NCI-H1694 (cell line): Measurements from ENCODE around the gene CST1.
"Not testable (repeated sequence)": the region's sequence is repeated elsewhere in the genome, so short reads cannot be mapped to it uniquely, and the experiment has no call there.

Experiments used
- DNase-seq: peaks from one replicate; lab custom pipeline; 2025; lab: John Stamatoyannopoulos, UW

Gene CST1, protein sequence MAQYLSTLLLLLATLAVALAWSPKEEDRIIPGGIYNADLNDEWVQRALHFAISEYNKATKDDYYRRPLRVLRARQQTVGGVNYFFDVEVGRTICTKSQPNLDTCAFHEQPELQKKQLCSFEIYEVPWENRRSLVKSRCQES

DNA sequence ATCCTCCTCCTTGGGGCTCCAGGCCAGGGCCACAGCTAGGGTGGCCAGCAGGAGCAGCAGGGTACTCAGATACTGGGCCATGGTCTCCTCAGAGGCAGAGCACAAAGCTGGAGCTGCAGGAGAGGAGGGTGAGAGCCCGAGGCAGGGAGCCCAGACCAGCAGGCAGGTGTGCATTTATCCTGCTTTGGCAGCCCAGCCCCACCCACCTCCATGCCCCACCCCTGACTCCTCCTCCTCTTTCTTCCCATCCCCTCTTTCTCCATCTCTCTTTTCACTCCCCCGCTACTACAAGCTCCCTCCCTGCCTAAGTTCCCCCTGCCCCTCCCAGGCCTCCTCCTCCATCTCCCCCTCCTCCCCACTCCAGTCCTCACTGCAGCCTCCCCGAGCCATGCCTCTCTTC is at the start of gene CST1:
TSS of gene CST1 (minus strand) at position 150 of the 400 bp plus-strand sequence. CDS start at position 81, 69 bp downstream.
- DNase-seq: not testable (repeated sequence)

DNA sequence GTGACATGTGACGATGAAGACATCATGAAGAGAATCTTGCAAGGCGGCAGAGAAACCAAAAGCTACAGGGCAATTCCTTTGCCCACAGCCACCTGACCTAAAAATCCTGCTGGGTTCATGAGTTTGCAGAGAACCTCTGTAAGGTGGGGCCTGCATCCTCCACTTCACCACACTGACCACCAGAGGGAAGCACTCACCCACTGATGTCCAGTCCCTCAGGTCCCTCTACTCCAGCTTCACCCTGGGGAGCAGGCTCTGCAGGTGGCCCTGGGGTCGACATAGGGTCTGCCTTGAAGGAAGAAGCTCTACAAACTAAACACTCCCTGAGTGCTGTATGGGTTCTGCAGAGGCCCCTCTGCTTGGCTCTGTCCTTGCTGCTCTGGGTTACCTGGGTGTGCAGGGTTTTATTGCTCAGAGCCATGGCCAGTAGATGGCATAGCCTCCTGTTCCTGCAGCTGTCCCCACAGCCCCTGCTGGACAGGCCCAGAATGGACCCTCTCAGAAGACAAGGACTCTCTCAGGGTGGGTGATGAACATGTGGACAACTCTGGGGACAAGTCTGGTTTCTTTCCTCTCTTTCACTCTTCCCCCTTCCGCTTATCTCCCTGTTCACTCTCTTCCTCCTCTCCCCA is 48.6 kb upstream of the CST1 start:
- DNase-seq: peak; percentile 6

DNA sequence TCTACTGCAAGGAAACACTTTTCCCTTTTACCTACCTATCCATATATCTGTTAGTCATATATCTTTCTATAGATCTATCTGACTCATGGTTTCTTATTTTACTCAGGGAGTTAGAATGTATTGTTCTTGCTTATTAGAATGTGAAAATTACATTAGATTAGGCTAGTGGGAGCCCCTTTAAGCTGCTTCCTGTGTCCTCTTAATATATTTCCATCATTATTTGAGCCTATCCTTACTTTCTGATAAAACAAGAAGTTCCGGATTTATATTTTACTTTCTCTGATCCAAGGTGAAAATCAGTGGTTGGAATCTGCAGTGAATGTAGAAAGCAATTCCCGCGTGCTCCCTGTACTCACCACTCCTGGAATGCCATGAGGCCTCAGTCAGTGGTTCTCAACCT is 44.8 kb upstream of the CST1 start:
- DNase-seq: no peak

DNA sequence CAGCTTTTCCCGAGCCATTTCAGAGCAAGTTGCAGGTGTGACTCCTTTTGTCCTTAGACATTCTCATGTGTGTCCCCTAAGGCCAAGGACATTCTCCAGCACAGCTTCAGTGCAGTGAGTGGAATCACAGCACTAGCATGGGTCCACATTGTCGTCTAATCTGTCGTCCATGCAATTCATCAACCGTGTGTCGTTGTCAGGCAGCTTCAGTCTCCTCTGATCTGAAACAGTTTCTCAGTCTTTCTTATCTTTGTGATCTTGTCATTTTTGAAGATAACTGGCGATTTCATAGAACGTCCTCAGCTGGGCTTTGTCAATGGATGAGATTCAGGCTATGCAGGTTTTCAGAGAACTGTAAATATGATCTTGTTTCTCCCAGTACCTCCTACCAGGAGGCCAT is 44.1 kb upstream of the CST1 start:
- no peak for DNase-seq

DNA sequence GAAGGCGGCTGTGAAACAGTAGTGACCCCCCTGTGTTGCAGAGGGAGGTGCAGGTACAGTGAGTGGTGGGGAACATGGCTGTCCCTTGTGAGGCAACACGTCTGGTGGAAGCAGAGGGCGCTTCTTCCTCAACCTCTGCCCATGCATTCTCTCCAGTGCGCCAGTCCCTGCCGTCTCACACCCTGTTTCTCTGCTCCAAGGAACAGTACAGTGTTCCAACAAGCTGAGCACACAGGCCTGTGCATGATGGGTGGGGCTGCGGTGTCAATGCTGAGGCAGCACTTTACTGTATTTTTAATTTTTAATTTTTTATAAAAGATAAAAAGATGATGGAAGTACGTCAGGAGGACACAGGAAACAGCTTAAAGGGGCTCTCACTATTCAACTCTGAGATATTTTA is 43.3 kb upstream of the CST1 start:
- DNase-seq: no peak

DNA sequence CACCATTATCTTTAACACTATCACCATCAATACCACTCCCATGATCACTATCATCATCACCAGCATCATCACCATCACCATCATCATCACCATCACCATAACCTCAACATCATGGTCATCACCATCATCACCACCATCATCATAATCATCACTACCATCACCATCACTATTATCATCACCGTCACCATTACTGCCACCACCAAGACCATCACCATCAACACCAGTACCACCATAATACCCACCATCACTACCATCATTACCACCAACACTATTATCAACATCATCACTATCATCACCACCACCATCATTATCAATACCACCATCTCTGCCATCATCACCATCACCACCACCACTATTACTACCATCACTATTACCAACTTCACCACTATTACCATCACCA is 32.7 kb upstream of the CST1 start:
- no peak for DNase-seq

DNA sequence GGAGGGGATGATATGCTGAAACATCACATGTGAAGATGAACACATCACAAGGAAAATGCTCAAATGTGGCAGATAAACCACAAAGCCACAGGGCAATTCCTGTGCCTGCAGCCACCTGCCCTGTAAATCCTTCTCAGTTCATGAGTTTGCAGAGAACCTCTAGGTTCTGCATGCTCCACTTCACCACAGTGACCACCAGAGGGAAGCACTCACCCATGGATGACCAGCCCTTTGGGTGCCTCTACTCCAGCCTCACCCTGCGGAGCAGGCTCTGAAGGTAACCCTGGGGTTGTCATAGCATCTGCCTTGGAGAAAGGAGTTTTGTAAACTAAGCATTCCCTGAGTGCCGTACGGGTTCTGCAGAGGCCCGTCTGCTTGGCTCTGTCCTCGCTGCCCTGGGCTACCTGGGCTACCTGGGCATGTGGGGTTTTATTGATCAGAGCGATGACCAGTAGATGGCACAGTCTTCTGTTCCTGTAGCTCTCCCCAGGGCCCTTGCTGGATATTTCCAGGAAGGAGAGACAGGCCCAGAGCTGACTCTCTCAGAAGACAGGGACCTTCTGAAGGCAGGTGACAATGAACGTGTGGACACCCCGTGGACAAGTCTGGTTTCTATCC is 31.7 kb upstream of the CST1 start:
- peak; percentile 40 for DNase-seq

DNA sequence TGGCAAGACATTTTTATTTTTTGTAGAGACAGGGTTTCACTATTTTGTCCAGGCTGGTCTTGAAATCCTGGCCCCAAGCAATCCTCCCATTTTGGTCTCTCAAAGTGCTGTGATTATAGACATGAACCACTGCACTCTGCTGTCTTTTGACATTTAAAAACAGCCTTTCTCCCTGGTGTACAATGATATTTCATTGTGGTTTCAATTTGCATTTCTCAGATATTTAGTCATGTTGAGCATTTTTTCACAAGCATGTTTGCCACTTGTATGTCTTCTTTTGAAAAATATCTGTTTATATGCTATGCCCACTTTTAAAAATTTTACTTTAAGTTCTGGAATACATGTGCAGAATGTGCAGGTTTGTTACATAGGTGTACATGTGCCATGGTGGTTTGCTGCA is 27.9 kb upstream of the CST1 start:
- DNase-seq: not testable (repeated sequence)

DNA sequence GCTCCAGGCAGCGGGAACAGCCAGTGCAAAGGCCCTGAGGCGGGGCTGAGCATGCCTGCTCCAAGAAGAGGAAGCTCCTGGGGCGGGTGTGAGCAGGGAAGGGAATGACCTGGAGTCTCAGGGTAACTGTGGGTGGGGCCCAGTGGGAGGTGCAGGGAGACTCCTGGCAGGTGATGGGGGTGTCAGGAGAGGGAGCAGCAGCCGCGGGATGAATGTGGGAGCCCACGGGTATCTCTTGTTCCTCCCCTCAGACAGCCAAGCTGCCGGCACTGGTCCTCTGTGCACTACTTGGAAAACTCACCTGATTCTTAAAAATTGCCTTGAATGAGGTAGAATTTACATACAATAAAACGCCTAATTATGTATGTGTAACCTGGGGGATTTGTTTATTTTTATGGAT is 26.6 kb upstream of the CST1 start:
- not testable (repeated sequence) for DNase-seq

DNA sequence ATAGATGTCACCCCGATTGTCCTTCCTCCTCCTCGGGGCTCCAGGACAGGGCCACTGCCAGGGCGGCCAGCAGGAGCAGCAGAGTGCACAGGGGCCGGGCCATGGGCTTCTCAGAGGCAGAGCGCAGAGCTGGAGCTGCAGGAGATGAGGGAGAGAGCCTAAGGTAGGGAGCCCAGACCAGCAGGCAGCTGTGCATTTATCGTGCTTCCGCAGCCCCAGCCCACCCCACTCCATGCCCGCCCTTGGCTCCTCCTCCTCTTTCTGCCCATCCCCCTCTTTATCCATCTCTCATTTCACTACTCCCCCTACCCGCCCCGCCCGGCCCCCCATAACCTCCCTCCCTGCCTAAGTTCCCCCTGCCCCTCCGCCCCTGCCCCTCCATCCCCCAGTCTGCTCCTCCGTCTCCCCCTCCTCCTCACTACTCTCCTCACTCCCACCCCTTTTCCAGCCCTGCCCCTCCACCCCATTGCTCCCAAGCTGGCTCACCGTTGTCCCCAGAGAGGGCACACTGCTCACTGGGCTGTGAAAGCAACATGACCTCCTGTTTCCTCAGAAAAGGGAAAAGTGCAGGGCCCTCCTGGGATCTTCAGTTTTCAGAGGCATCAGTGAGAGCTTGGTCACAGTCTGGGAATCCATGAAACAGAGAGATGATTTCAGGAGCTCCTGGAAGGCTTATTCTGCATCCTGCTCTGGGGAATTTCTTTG is 25.5 kb upstream of the CST1 start:
- DNase-seq: peak; percentile 2

DNA sequence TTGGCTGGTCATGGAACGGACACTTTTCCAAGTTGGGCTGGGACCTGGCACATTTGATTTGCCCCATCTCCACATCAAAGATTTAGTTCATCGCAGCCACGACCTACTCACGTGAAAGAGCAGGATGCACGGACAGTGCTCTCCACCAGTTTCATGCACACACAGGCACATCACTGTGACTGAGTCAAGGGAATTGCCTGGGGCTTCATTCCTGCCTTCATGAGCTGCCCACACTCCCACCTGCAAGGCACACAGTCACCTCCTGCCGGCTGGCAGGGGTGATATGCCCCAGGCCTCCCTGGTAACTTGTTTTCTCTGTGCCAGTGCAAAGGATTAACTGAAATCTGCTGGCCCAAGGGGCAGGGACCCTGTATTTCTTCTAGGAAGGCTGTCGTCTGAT is 23.3 kb upstream of the CST1 start:
- no peak for DNase-seq

DNA sequence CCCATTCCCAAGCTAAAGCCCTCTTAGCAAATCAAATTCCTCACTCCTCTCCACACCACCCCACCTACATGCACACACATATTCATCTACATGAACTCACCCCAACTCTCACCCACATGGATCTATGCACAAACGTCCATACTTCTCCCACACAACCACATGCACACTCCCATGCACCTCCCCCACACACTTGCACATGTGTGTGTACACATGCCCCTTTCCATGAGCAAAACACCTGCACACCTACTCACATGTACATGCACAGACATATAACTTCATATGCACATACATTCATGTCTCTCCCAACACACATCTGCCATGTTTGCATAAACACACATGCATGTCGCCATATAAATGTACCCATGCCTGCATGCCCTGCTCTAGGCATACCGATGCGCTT is 22.8 kb upstream of the CST1 start:
- no peak for DNase-seq

DNA sequence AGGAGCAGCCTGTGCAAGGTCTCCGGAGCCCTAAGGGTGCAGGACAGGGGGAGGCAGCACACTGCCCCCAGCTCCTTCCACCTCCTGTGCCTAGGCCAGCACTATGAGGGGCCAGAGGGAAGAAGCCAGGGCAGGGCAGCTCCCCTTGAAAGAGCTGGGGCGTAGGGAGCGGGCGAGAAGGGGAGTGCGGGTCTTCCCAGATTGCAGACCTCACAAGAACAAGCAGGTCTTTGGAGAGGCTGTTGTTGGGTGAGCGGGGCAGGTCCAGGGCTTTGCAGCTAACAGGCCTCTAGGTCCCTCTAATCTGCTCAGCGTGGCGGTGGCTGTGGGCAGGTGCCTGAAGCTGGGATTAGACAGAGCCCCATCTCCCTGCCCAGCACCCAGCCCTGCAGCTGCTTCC is 22.4 kb upstream of the CST1 start:
- no peak for DNase-seq

DNA sequence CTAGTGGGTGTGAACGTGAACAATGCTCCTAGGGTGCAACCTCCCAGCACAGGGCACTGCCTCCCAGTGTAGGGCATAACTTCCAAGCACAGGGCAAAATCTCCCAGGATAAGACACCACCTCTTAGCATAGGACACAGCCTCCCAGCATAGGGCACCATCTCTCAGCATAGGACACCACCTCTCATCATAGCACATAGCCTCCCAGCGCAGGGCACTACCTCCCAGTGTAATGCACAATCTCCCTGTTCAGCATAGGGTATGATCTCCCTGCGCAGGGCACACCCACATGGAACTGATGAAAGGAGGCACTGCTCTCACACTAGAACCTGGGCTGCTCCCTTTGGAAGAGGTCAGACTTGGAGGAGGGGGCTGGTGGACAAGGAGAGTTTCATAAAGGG is 21.3 kb upstream of the CST1 start:
- no peak for DNase-seq

DNA sequence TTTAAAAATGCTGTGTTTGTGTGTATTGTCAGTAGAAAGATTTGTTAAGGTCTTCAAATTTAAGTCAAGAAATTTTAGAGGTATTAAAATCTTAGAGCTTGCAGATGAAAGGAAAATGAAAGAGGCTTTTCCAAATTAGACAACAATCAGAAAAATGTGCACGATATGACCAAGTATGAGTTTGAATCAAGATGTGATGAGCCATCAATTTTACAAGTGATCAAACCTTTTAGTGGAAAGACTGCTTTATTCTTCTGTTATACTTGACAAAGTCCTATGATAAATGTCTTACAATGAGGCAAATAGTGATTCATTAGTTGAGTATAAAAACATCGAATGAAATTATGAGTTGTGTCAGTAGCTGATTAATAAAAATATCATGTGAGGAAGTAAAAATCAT is 19.6 kb upstream of the CST1 start:
- no peak for DNase-seq

DNA sequence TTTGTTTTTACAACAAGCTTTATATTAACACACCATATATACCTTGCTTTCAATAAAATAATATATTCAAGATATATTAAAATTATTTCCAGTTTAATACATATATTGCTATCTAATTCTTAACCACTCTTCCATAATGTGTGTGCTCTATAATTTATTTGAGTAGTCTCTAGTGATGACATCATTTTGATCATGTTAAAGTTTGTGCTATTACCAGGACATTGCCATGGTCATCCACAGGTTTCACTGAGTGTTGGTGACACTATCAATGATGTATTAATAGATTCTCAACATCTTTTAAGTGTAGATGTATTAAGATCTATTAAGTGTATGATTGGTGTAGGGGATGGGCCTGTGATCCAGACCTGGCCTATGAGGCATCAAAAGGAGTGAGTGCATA is 17.8 kb upstream of the CST1 start:
- DNase-seq: not testable (repeated sequence)

DNA sequence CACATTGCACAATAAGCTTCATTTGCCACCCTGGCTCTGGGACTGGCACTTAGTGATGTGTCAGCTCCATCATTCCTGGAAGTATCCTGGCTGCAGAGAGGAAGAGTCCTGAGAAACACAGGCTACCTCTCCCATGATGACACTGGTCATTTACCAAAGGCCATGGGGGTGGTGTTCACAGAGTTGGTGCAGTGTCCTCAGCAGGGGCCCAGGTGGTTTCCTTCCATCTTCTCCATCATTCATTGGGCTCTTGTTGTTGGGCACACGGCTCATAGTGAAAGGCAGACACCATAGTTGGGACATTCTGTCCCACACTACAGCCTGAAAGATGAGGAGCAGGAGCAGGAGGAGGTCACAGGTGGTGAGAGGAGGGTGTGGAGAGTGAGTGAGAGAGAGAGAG is 15.8 kb upstream of the CST1 start:
- no peak for DNase-seq

DNA sequence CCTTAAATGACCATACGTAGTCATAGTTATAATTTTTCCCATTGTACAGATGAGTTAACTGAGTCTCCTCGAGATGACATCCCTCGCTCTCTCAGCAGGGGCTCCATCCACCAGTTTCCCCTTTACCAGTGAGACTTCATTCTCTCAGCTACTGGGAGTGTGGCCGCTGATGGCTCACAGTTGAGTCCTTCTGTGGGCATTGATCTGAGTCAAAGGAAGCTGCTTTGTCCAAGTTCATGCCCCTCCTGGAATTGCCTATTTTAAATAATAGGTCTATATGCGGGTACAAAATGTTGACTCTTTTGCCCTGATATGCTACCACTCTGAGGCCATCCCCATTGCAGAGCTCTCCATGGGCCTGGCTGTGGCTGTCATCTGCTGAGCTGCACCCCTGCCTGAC is 14.8 kb upstream of the CST1 start:
- DNase-seq: no peak

DNA sequence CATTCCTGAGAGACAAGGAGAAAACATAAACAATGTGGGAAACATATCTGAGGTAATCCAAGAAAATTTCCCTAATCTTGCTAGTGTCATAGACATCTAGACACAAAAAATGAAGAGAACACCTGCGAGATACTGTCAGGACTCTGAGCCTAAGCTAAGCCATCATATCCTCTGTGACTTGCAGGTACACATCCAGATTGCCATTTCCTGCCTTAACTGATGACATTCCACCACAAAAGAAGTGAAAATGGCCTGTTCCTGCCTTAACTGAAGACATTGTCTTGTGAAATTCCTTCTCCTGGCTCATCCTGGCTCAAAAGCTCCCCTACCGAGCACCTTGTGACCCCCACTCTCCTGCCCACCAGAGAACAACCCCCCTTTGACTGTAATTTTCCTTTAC is 13.9 kb upstream of the CST1 start:
- not testable (repeated sequence) for DNase-seq

DNA sequence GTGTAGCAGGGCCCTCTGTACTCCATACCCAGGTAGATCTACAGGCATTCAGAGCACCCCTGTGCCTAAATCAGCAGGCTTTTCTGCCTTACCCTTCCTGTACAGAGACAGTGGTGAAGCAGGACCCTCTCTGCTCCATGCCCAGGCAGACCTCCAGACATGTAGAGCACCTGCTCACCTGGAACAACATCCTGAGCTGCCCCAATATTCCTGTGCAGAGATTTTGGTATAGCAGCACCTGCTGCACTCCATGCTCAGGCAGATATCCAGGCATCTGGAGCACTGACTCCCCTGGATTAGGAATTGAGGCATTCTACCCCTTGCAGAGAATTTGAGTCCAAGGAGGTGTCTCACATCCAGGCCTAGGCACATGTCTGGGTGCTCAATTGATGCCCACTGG is 12.6 kb upstream of the CST1 start:
- DNase-seq: no peak

DNA sequence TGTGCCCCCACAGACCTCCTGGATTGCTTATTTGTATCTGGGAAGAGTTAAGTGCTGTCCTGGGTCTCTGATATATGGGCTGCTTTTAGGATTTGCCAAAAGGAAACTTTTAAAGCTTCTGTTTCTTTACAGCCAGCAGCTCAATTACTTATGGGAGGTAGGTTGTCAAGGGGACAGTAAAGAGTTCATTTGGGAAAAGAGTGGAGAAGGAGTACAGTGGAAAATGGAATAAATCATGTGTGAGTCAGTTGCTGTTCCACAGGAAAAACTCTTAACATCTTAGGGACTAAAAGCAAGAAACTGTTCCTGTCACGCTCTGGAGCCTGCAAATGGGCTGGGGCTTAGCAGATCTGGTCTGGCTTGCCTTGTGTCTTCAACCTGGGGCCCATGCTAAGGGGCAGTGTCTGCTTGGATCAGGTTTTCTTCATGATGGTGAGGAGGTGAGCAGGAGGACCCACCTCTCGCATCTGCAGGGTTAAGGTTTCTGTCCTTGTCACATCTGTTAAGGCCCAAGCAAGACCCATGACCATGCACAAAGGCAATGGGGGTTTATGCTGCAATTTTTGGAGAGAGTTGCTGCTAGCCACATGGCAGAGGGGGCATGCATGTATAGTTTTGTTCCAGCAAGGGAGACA is 8.7 kb upstream of the CST1 start:
- DNase-seq: no peak

DNA sequence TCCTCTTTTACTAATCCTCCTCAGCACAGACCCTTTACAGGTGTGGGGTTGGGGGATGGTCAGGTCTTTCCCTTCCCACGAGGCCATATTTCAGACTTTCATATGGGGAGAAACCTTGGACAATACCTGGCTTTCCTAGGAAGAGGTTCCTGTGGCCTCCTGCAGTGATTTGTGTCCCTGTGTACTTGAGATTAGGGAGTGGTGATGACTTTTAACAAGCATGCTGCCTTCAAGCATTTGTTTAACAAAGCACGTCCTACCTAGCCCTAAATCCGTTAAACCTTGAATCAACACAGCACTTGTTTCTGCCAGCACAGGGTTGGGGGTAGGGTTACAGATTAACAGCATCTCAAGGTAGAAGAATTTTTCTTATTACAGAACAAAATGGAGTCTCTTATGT is 6.1 kb upstream of the CST1 start:
- not testable (repeated sequence) for DNase-seq

DNA sequence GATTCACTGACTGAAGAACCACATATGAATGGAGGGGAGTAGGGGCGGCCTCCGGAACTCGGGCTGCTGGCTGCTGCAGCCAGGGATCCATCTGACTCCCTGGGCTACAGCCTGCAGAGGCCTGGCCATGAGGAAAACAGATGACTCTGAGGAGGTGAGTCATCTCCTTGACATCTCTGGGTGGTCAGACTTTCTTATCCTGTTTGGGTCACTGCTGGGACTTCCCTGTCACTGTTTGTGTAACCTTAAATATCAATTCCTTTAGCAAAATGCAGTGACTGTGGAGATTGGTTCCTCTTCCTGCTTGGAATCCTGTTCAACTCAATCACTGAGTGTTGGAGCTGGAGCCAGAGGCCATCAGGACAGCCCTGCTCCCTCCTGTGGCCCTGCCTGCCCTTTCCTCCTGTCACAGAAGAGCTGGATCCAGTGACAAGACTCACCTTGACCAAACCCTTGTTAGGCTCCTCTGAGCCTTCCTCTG is 4.4 kb upstream of the CST1 start:
- not testable (repeated sequence) for DNase-seq
